ENCODE results near the gene AMBRA1.

DNA sequence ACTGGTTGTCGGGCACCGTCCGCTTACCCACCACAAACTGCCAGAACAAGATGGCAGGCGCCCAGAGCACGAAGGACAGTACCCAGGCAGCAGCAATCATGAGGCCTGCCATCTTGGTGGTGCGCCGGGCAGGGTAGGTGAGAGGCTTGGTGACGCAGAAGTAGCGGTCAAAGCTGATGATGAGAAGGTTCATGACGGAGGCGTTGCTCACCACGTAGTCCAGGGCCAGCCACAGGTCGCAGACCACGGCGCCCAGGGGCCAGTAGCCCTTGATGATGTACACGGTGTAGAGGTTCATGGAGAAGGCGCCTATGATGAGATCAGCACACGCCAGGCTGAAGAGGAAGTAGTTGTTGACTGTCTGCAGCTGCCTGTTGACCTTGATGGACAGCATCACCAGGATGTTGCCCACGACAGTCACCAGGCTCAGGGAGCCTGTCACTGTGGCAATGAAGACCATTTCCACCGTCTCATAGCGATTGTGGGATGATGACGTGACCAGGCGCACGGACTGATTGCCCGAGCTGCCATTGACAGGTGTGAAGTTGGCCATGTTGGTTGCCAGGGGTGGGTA lies 207.7 kb downstream of the AMBRA1 start:
- TF ChIP-seq POLR2AphosphoS5 (IDR thresholded peaks at IDR 0.05) (no peak), EP300 (conservative IDR thresholded peaks at IDR 0.05; ENCODE audit: poor library complexity, severe bottlenecking) (no peak), SMC3 (conservative IDR thresholded peaks at IDR 0.05; ENCODE audit: poor library complexity) (no peak), RAD21 (conservative IDR thresholded peaks at IDR 0.05) (no peak), EZH2 (IDR thresholded peaks at IDR 0.05; ENCODE audit: borderline replicate concordance, insufficient read depth, low read length, poor library complexity, severe bottlenecking) (no peak)
- TF ChIP-seq, protein P1, sequence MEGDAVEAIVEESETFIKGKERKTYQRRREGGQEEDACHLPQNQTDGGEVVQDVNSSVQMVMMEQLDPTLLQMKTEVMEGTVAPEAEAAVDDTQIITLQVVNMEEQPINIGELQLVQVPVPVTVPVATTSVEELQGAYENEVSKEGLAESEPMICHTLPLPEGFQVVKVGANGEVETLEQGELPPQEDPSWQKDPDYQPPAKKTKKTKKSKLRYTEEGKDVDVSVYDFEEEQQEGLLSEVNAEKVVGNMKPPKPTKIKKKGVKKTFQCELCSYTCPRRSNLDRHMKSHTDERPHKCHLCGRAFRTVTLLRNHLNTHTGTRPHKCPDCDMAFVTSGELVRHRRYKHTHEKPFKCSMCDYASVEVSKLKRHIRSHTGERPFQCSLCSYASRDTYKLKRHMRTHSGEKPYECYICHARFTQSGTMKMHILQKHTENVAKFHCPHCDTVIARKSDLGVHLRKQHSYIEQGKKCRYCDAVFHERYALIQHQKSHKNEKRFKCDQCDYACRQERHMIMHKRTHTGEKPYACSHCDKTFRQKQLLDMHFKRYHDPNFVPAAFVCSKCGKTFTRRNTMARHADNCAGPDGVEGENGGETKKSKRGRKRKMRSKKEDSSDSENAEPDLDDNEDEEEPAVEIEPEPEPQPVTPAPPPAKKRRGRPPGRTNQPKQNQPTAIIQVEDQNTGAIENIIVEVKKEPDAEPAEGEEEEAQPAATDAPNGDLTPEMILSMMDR (IDR thresholded peaks at IDR 0.05; ENCODE audit: poor library complexity, severe bottlenecking) = no peak
- TF ChIP-seq, protein P2, sequence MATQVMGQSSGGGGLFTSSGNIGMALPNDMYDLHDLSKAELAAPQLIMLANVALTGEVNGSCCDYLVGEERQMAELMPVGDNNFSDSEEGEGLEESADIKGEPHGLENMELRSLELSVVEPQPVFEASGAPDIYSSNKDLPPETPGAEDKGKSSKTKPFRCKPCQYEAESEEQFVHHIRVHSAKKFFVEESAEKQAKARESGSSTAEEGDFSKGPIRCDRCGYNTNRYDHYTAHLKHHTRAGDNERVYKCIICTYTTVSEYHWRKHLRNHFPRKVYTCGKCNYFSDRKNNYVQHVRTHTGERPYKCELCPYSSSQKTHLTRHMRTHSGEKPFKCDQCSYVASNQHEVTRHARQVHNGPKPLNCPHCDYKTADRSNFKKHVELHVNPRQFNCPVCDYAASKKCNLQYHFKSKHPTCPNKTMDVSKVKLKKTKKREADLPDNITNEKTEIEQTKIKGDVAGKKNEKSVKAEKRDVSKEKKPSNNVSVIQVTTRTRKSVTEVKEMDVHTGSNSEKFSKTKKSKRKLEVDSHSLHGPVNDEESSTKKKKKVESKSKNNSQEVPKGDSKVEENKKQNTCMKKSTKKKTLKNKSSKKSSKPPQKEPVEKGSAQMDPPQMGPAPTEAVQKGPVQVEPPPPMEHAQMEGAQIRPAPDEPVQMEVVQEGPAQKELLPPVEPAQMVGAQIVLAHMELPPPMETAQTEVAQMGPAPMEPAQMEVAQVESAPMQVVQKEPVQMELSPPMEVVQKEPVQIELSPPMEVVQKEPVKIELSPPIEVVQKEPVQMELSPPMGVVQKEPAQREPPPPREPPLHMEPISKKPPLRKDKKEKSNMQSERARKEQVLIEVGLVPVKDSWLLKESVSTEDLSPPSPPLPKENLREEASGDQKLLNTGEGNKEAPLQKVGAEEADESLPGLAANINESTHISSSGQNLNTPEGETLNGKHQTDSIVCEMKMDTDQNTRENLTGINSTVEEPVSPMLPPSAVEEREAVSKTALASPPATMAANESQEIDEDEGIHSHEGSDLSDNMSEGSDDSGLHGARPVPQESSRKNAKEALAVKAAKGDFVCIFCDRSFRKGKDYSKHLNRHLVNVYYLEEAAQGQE (IDR thresholded peaks at IDR 0.05; ENCODE audit: borderline replicate concordance) = no peak

Measured in neural cell (in vitro differentiated cells).